ENCODE data around the gene GRID1.

DNA sequence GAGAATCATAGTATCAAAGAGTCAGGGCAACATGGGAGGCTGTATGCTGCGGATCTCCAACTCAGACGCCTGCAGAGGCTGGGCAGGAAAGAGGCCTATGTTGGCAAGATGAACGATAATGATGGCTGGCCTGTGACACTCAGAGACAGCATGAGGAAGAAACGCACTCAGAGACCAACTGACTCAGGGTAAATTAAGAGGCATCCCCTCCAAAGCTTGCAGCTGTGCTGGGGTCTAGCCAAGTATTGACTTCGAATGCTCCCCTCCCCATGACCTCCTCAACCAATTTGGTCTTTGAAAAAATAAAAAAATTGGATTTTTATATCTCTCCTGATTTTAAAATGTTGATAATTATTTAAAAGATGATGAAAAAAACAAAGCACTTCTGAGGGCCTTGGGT, 718.9 kb downstream of the GRID1 start:
- TF ChIP-seq CTCF (IDR thresholded peaks at IDR 0.05) (no peak), ZFX (IDR thresholded peaks at IDR 0.05; ENCODE audit: borderline replicate concordance) (no peak)

Measured in 22Rv1 (cell line).